Stimulated activated naive B cell treated with anti-CD40 and anti-IgM and Interleukin-4, amounts not matched to agents 10 μg/mL and 1 μg/mL and 100 μg/mL, for 72 hours (primary cell): Measurements from ENCODE around the gene CSNK1A1.
"Not testable (repeated sequence)": the region's sequence is repeated elsewhere in the genome, so short reads cannot be mapped to it uniquely, and the experiment has no call there.

Experiments used
- ATAC-seq, 2 donors: fragments of 150-1000 bp; cut with Tn5 transposase; replicated peaks; 2 replicates each; pipeline ENCODE4 v1.10.0; 2021; ENCODE audit warnings: moderate library complexity in 1 of 2
- DNase-seq: peaks from one replicate; pipeline ENCODE4 v3.0.0; 2021
- H3K27ac Mint-ChIP-seq: one replicate; pipeline ENCODE4 v1.8.0; 2022; ENCODE audit warnings: mild to moderate bottlenecking, mixed read lengths
- H3K27me3 Mint-ChIP-seq, 2 donors: one replicate each; pipeline ENCODE4 v1.8.0; 2022; ENCODE audit warnings: mixed read lengths in 2 of 2
- H3K36me3 Mint-ChIP-seq, 2 donors: one replicate each; pipeline ENCODE4 v1.8.0; 2022; ENCODE audit warnings: mixed read lengths in 2 of 2, mild to moderate bottlenecking in 1 of 2
- H3K4me1 Mint-ChIP-seq, 2 donors: one replicate each; pipeline ENCODE4 v1.8.0; 2022; ENCODE audit warnings: mixed read lengths in 2 of 2, mild to moderate bottlenecking in 1 of 2
- H3K4me3 Mint-ChIP-seq, 2 donors: one replicate each; pipeline ENCODE4 v1.8.0; 2022; ENCODE audit warnings: mild to moderate bottlenecking in 2 of 2, mixed read lengths in 2 of 2, moderate library complexity in 1 of 2
- H3K9me3 Mint-ChIP-seq, 2 donors: one replicate each; pipeline ENCODE4 v1.8.0; 2022; ENCODE audit warnings: mixed read lengths in 2 of 2, mild to moderate bottlenecking in 1 of 2

The CSNK1A1 gene

GRCh38 chr5:149532413-149532812, 18.8 kb downstream of the CSNK1A1 start:
- Mint-ChIP-seq H3K4me3 (no peak overlapping the region), H3K36me3 (peaks cover 16 to 48% of the 10 kb centered on the region in 2 donors), H3K9me3 (no peaks in the 10 kb centered on the region), H3K27me3 (no peaks in the 10 kb centered on the region), H3K4me1 (peaks cover 32 to 78% of the 10 kb centered on the region in 2 donors), H3K27ac (no peak overlapping the region)
- ATAC-seq, result no peak
- no peak for DNase-seq

- H3K9me3 Mint-ChIP-seq, result no peaks in the 10 kb centered on the region
Observed at GRCh38 chr5:149529463-149529862, 21.8 kb downstream of the CSNK1A1 start.

GRCh38 chr5:149528281-149529060, 22.8 kb downstream of the CSNK1A1 start:
- Mint-ChIP-seq H3K36me3 (peaks cover 11 to 40% of the 10 kb centered on the region in 2 donors), H3K9me3 (no peaks in the 10 kb centered on the region), H3K27me3 (no peaks in the 10 kb centered on the region), H3K4me1 (peaks cover 31 to 66% of the 10 kb centered on the region in 2 donors), H3K27ac (peak overlapping the region; percentile 0), H3K4me3 (no peak overlapping the region)
- no peak for DNase-seq
- no peak for ATAC-seq

More at GRCh38 chr5:149529463-149529862, 21.8 kb downstream of the CSNK1A1 start:
- ATAC-seq, result no peak
- no peak overlapping the region for H3K27ac Mint-ChIP-seq
- no peak overlapping the region for H3K4me3 Mint-ChIP-seq
- peaks cover 9 to 38% of the 10 kb centered on the region in 2 donors for H3K36me3 Mint-ChIP-seq
- H3K27me3 Mint-ChIP-seq, result no peaks in the 10 kb centered on the region
- H3K4me1 Mint-ChIP-seq, result peaks cover 30 to 67% of the 10 kb centered on the region in 2 donors
- no peak for DNase-seq

GRCh38 chr5:149526845-149527590, 24.2 kb downstream of the CSNK1A1 start:
- no peak for ATAC-seq
- H3K27me3 Mint-ChIP-seq, result no peaks in the 10 kb centered on the region
- H3K27ac Mint-ChIP-seq, result peak overlapping the region; percentile 20
- H3K4me3 Mint-ChIP-seq, result no peak overlapping the region
- peaks cover 14 to 41% of the 10 kb centered on the region in 2 donors for H3K36me3 Mint-ChIP-seq
- no peak for DNase-seq
- H3K9me3 Mint-ChIP-seq, result no peaks in the 10 kb centered on the region
- H3K4me1 Mint-ChIP-seq, result peaks cover 27 to 53% of the 10 kb centered on the region in 2 donors

- peaks cover 31 to 53% of the 10 kb centered on the region in 2 donors for H3K36me3 Mint-ChIP-seq
- no peak overlapping the region for H3K27ac Mint-ChIP-seq
- no peak for DNase-seq
- H3K4me3 Mint-ChIP-seq, result no peak overlapping the region
- peaks cover 16 to 48% of the 10 kb centered on the region in 2 donors for H3K4me1 Mint-ChIP-seq
- H3K9me3 Mint-ChIP-seq, result no peaks in the 10 kb centered on the region
- H3K27me3 Mint-ChIP-seq, result no peaks in the 10 kb centered on the region
- ATAC-seq, result no peak
Observed at GRCh38 chr5:149521739-149522685, 29.2 kb downstream of the CSNK1A1 start.

GRCh38 chr5:149519601-149520000, 31.6 kb downstream of the CSNK1A1 start:
- H3K36me3 Mint-ChIP-seq, result peaks cover 30 to 54% of the 10 kb centered on the region in 2 donors
- peaks cover 12 to 55% of the 10 kb centered on the region in 2 donors for H3K4me1 Mint-ChIP-seq
- ATAC-seq (no peak), DNase-seq (no peak)
- no peaks in the 10 kb centered on the region for H3K9me3 Mint-ChIP-seq
- H3K4me3 Mint-ChIP-seq, result no peak overlapping the region
- no peak overlapping the region for H3K27ac Mint-ChIP-seq
- H3K27me3 Mint-ChIP-seq, result no peaks in the 10 kb centered on the region

GRCh38 chr5:149518620-149519019, 32.6 kb downstream of the CSNK1A1 start:
- Mint-ChIP-seq H3K36me3 (peaks cover 24 to 44% of the 10 kb centered on the region in 2 donors), H3K4me1 (peaks cover 10 to 49% of the 10 kb centered on the region in 2 donors)

GRCh38 chr5:149517461-149518122, 33.6 kb downstream of the CSNK1A1 start:
- no peaks in the 10 kb centered on the region for H3K27me3 Mint-ChIP-seq
- no peak overlapping the region for H3K27ac Mint-ChIP-seq
- no peak for DNase-seq
- H3K9me3 Mint-ChIP-seq, result no peaks in the 10 kb centered on the region
- peaks cover 26 to 45% of the 10 kb centered on the region in 2 donors for H3K36me3 Mint-ChIP-seq
- no peak overlapping the region for H3K4me3 Mint-ChIP-seq
- ATAC-seq, result no peak
- H3K4me1 Mint-ChIP-seq, result peaks cover 10 to 49% of the 10 kb centered on the region in 2 donors

More at GRCh38 chr5:149518620-149519019, 32.6 kb downstream of the CSNK1A1 start:
- ATAC-seq (no peak), DNase-seq (no peak)
- no peak overlapping the region for H3K27ac Mint-ChIP-seq
- no peaks in the 10 kb centered on the region for H3K27me3 Mint-ChIP-seq
- no peak overlapping the region for H3K4me3 Mint-ChIP-seq
- H3K9me3 Mint-ChIP-seq, result no peaks in the 10 kb centered on the region

- Mint-ChIP-seq H3K4me1 (peaks cover 8 to 34% of the 10 kb centered on the region in 2 donors), H3K4me3 (no peak overlapping the region), H3K9me3 (no peaks in the 10 kb centered on the region), H3K27ac (no peak overlapping the region), H3K27me3 (no peaks in the 10 kb centered on the region), H3K36me3 (peaks cover 15 to 32% of the 10 kb centered on the region in 2 donors)
- ATAC-seq (no peak), DNase-seq (no peak)
Observed at GRCh38 chr5:149514512-149514911, 36.7 kb downstream of the CSNK1A1 start.

- not testable (repeated sequence) for H3K27ac Mint-ChIP-seq, DNase-seq, H3K27me3 Mint-ChIP-seq, ATAC-seq, H3K4me3 Mint-ChIP-seq, H3K9me3 Mint-ChIP-seq
- Mint-ChIP-seq H3K4me1 (peaks cover 5 to 24% of the 10 kb centered on the region in 2 donors), H3K36me3 (peaks cover 10 to 26% of the 10 kb centered on the region in 2 donors)
Observed at GRCh38 chr5:149513372-149513947, 37.8 kb downstream of the CSNK1A1 start.

- peak overlapping the region; percentile 49 for H3K27ac Mint-ChIP-seq
- H3K9me3 Mint-ChIP-seq, result no peaks in the 10 kb centered on the region
- H3K36me3 Mint-ChIP-seq, result peaks cover 11 to 25% of the 10 kb centered on the region in 2 donors
- H3K27me3 Mint-ChIP-seq, result no peaks in the 10 kb centered on the region
- H3K4me3 Mint-ChIP-seq, result no peak overlapping the region
- ATAC-seq (no peak), DNase-seq (no peak)
- H3K4me1 Mint-ChIP-seq, result peaks cover 0 to under 1% of the 10 kb centered on the region in 2 donors
Observed at GRCh38 chr5:149510136-149510535, 41.1 kb downstream of the CSNK1A1 start.

- DNase-seq, result no peak
- Mint-ChIP-seq H3K36me3 (peaks cover 6 to 29% of the 10 kb centered on the region in 2 donors), H3K27me3 (no peaks in the 10 kb centered on the region), H3K4me1 (no peaks in the 10 kb centered on the region), H3K4me3 (no peak overlapping the region), H3K27ac (no peak overlapping the region), H3K9me3 (no peaks in the 10 kb centered on the region)
- ATAC-seq, result no peak
Observed at GRCh38 chr5:149504677-149505076, 46.6 kb downstream of the CSNK1A1 start.

GRCh38 chr5:149503006-149503405, 48.2 kb downstream of the CSNK1A1 start:
- ATAC-seq (no peak), DNase-seq (no peak)
- no peak overlapping the region for H3K27ac Mint-ChIP-seq
- H3K9me3 Mint-ChIP-seq, result no peaks in the 10 kb centered on the region
- no peaks in the 10 kb centered on the region for H3K27me3 Mint-ChIP-seq
- H3K4me1 Mint-ChIP-seq, result no peaks in the 10 kb centered on the region
- no peak overlapping the region for H3K4me3 Mint-ChIP-seq
- H3K36me3 Mint-ChIP-seq, result peaks cover 6 to 24% of the 10 kb centered on the region in 2 donors
